IPS-18a (cell line): ENCODE data around the gene PPARD.

Source experiments
- H3K27ac ChIP-seq: one replicate; pipeline ENCODE4 v1.5.1; 2013; ENCODE audit warnings: low read length
- H3K27me3 ChIP-seq: one replicate; pipeline ENCODE4 v1.6.1; 2013; ENCODE audit warnings: mild to moderate bottlenecking, low read length; ENCODE audit not compliant: control insufficient read depth, insufficient read depth
- H3K36me3 ChIP-seq: one replicate; pipeline ENCODE4 v1.6.1; 2013; ENCODE audit warnings: low read depth, low read length; ENCODE audit not compliant: control insufficient read depth
- H3K4me1 ChIP-seq: one replicate; pipeline ENCODE4 v1.6.1; 2013; ENCODE audit warnings: low read depth, low read length; ENCODE audit not compliant: control insufficient read depth
- H3K4me3 ChIP-seq: one replicate; pipeline ENCODE4 v1.5.1; 2013; ENCODE audit warnings: low read length
- H3K9ac ChIP-seq: one replicate; pipeline ENCODE4 v1.6.1; 2013; ENCODE audit warnings: mild to moderate bottlenecking, low read length, moderate library complexity
- H3K9me3 ChIP-seq: one replicate; pipeline ENCODE4 v1.6.1; 2013; ENCODE audit warnings: low read depth, low read length; ENCODE audit not compliant: control insufficient read depth

PPARD gene

GRCh38 chr6:35473075-35473849, 130.9 kb downstream of the PPARD start:
- H3K27me3 ChIP-seq = no peaks in the 10 kb centered on the region
- no peaks in the 10 kb centered on the region for H3K9me3 ChIP-seq
- H3K9ac ChIP-seq = no peak overlapping the region
- H3K4me1 ChIP-seq = peaks cover 17% of the 10 kb centered on the region
- H3K36me3 ChIP-seq = peaks cover 42% of the 10 kb centered on the region
- H3K27ac ChIP-seq = no peak overlapping the region
- H3K4me3 ChIP-seq = no peak overlapping the region

- Histone ChIP-seq H3K4me1 (peaks cover 17% of the 10 kb centered on the region), H3K36me3 (peaks cover 42% of the 10 kb centered on the region), H3K9me3 (no peaks in the 10 kb centered on the region), H3K4me3 (no peak overlapping the region), H3K9ac (no peak overlapping the region), H3K27ac (no peak overlapping the region), H3K27me3 (no peaks in the 10 kb centered on the region)
These were observed 131.4 kb downstream of the PPARD start for GRCh38 chr6:35473850-35474130.

DNA sequence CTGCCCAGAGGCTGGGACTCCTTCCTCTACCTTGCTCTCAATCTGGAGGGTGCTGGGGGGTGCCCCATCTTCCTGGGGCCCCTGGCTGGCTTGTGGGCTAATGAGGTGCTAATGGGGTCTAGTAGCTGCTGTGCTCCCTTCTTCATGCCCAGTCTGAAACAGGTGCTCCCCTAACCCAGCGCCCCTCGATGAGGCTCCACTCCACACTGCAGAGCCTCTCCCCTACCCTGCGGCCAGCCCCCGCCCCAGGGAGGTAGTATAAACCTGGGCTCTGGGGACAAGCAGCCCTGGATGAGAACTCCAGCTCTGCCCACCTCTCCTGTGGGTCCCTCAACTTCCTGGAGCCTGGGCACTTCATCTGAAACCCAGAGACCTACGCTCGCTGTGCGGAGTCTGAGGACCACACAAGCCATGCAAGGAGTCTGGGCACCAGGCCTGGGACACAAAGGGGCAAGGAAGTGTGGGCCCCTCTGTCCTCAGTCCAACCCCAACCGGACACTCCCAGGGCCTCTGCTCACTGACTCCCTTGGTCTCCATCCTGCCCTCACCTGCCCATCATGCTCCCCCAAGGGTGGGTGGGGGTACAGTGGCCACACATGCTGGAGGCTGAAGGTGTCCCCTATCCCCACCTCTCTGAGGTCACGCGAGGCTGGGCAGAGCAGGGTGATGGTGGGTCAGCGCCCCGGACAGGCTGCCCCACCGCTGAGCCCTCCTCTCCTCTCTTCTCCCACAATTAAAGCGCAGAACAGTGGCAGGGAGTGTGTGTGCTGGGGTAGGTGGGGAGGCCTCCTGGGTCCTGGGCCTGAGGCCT, 132.0 kb downstream of the PPARD start:
- Histone ChIP-seq H3K36me3 (peaks cover 40% of the 10 kb centered on the region), H3K4me3 (no peak overlapping the region), H3K27me3 (no peaks in the 10 kb centered on the region), H3K9me3 (no peaks in the 10 kb centered on the region), H3K9ac (no peak overlapping the region), H3K27ac (no peak overlapping the region), H3K4me1 (peaks cover 17% of the 10 kb centered on the region)

GRCh38 chr6:35474942-35475570, 132.7 kb downstream of the PPARD start:
- H3K9ac ChIP-seq = no peak overlapping the region
- H3K36me3 ChIP-seq = peaks cover 33% of the 10 kb centered on the region

DNA sequence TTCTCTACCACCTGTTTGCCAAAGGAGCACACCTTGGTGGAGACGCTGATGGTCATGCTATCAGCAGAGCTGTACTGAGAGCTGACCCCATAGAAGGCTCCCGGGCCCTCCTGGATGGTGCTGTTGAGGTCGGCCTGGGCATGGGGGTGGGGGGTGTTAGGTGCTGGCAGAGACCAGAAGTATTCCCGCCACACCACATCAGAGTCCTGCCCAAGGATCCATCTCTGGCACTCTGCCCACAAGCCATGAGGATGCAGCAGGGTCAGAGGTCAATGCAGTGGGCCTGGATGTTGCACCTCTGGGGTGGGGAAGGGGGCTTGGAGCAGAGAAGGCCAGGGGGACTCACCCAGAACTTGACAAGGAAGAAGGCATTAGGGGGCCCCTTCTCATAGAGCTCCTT, 133.2 kb downstream of the PPARD start:
- Histone ChIP-seq H3K9me3 (no peaks in the 10 kb centered on the region), H3K4me3 (no peak overlapping the region), H3K9ac (no peak overlapping the region), H3K27ac (no peak overlapping the region), H3K36me3 (peaks cover 27% of the 10 kb centered on the region), H3K4me1 (peaks cover 7% of the 10 kb centered on the region), H3K27me3 (no peaks in the 10 kb centered on the region)

More at GRCh38 chr6:35474942-35475570, 132.7 kb downstream of the PPARD start:
- H3K4me3 ChIP-seq = no peak overlapping the region
- peaks cover 12% of the 10 kb centered on the region for H3K4me1 ChIP-seq
- no peaks in the 10 kb centered on the region for H3K9me3 ChIP-seq
- H3K27me3 ChIP-seq = no peaks in the 10 kb centered on the region
- no peak overlapping the region for H3K27ac ChIP-seq

GRCh38 chr6:35476004-35476403, 133.6 kb downstream of the PPARD start:
- Histone ChIP-seq H3K9me3 (no peaks in the 10 kb centered on the region), H3K9ac (no peak overlapping the region), H3K27me3 (no peaks in the 10 kb centered on the region), H3K4me1 (peaks cover 3% of the 10 kb centered on the region), H3K4me3 (no peak overlapping the region), H3K27ac (no peak overlapping the region), H3K36me3 (peaks cover 23% of the 10 kb centered on the region)

DNA sequence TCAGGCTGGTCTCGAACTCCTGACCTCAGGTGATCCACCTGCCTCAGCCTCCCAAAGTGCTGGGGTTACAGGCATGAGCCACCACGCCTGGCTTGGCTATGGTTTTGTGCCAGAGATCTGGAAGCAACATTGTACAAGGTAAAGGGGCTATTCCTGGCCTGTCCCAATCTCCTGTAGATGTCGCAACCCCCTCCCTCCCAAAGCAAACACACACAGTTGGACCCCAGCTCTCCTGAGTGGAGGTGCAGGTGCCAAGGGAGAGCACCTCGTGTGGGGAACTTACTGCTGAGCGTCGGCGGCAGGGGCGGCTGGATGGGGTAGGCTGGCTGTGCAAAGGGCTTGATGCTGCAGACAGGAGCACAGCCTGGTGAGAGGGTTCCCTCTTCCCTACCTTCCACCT, 134.7 kb downstream of the PPARD start:
- Histone ChIP-seq H3K36me3 (peaks cover 13% of the 10 kb centered on the region), H3K27ac (no peak overlapping the region), H3K9ac (no peak overlapping the region), H3K4me3 (no peak overlapping the region), H3K27me3 (no peaks in the 10 kb centered on the region), H3K9me3 (no peaks in the 10 kb centered on the region), H3K4me1 (no peaks in the 10 kb centered on the region)
